ENCODE measurements around the gene YWHAH. TPM values are rescaled to one million over a fixed set of nuclear protein-coding genes. Genes with fewer than 3 reads are reported as not detected.

YWHAH gene
- total RNA-seq (ENCODE audit: low replicate concordance): 40.7 and 88.1 TPM in 2 replicates

DNA sequence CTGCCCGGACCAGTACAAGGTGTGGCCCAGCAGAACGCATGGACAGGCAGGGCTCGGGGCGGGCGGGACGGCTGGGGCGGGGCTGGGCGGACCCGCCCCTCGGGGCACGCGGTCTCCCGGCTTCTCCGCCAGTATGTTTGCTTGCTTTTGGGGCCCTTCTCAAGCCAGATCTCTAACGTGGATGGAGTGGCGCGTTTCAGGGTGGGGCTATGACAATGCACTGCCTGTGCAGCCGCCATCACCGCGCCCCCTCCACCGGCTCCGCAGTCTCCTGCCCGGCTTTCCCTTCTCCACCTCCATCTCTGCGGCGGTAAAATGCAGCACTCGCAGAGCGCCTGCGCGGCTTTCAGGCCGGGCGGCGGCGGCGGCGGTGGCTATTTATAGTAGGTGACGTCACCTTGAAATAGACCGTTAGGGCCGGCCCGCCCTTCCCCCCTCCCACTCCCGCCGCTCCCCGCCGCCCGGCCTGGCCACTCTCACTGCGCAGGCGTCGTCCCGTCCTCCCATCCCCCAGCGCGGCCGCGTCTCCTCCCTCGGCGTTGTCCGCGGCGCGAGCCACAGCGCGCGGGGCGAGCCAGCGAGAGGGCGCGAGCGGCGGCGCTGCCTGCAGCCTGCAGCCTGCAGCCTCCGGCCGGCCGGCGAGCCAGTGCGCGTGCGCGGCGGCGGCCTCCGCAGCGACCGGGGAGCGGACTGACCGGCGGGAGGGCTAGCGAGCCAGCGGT is at the start of gene YWHAH:
Gene YWHAH (plus strand): TSS at position 558 of the 722 bp plus-strand sequence. CDS start 199 bp downstream, outside the sequence.

Other genes starting within 250 kb of the YWHAH start
- 9.2 and 15.2 TPM in 2 replicates for gene PRR14L, start 194.4 kb upstream of the YWHAH start, total RNA-seq (ENCODE audit: low replicate concordance)
- 8.1 and 11.0 TPM in 2 replicates for gene DEPDC5, start 190.5 kb upstream of the YWHAH start, total RNA-seq (ENCODE audit: low replicate concordance)
- not detected in 2 replicates for gene SLC5A1, start 98.7 kb downstream of the YWHAH start, total RNA-seq (ENCODE audit: low replicate concordance)
- not detected in 2 replicates for gene C22orf42, start 214.8 kb downstream of the YWHAH start, total RNA-seq (ENCODE audit: low replicate concordance)